Choroid plexus epithelial cell (primary cell): Measurements from ENCODE around the gene GPR35.
A peak's percentile ranks its signal among the peaks of the same experiment; 100 is the strongest.

Experiments used
- DNase-seq: peaks from one replicate; pipeline ENCODE4 v3.0.0-alpha.2; 2010; ENCODE audit warnings: low read depth
- H3K4me3 ChIP-seq: 2 replicates; pipeline ENCODE4 v1.5.1; 2011; ENCODE audit warnings: low read depth, mild to moderate bottlenecking, control low read depth, low read length, moderate library complexity
- CTCF ChIP-seq: conservative IDR thresholded peaks from 2 replicates; pipeline ENCODE4 v1.5.1; 2011; ENCODE audit warnings: low read depth, mild to moderate bottlenecking, control low read depth, inconsistent platforms, low read length, moderate library complexity

Gene GPR35

DNA sequence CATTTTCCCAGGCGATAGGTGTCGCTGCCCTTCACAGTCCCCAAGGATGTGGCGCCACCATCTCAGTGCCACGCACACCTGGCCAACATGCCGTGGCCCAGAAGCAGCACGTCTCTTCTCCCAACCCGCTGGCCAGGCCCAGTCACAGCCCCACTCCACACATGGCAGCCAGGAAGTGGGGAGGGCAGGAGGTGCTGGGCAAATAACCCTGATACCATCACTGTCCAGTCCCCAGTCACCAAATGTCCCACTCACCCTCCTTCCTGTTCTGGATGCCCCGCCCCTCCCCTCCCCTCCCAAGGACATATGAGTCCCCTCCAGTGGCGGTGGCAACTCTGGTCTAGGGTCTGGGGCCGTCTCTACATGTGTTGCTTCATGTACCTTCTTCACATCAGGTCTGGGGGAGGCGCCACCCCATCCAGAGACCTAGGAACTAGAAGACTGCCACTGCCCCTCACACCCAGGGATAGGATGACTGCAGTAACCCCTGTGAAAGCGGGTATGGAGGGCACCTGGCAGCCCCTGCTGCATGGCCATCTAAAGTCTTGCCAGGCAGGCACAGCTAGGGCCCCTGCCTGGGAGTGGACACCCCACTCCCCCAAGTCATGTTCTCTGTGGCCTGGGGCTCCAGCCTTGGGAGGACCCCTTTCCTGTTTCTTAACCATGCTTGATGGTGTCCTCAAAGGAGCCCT lies 46.1 kb upstream of the GPR35 start:
- TF ChIP-seq CTCF = no peak
- H3K4me3 ChIP-seq = no peak overlapping the region
- DNase-seq = no peak

GRCh38 chr2:240579771-240580614 lies 45.3 kb upstream of the GPR35 start:
- TF ChIP-seq CTCF = peak; percentile 6
- no peak overlapping the region for H3K4me3 ChIP-seq
- peak; percentile 87 for DNase-seq

DNA sequence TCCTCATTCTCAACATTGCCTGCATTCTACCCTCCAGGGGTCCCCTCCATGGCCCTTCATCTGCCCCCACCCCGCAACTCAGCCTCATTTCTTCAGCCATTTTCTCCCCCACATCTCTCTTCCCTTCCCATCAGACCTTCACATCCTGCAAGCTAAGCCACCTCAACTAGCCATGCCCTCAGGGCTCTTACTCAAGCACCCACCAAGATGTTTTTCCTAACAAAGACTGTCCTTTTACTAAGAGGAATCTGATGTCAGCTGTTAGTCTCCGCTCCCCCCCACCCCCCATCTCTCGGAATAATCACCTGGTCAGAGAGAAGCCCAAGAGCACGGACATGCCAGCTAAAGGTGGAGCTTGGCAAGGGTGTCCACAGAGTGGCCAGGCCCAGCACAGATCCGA lies 43.5 kb upstream of the GPR35 start:
- TF ChIP-seq CTCF = no peak
- DNase-seq = no peak
- no peak overlapping the region for H3K4me3 ChIP-seq

GRCh38 chr2:240582781-240583180 lies 42.5 kb upstream of the GPR35 start:
- no peak overlapping the region for H3K4me3 ChIP-seq
- peak; percentile 52 for DNase-seq

DNA sequence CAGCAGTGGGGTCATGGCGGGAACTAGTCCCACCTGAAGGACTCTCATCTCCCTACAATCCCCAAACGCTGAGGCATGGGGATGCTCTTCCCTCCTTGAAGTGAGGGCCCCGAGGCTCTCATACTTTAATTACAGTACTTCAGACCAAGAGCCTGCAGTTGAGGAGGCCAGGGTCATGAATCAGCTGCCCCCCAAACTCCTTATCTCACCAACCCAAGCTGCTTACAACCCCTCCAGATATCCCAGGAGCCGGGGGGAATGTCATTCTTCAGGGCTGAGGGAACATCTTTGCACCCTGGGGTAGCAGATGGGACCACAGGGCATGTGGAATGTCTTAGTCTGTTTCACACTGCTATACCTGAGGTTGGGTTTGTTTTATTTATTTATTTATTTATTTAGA lies 41.5 kb upstream of the GPR35 start:
- DNase-seq = no peak
- no peak for TF ChIP-seq CTCF
- no peak overlapping the region for H3K4me3 ChIP-seq

More at GRCh38 chr2:240582781-240583180, 42.5 kb upstream of the GPR35 start:
- TF ChIP-seq CTCF = no peak

- peak; percentile 39 for DNase-seq
- TF ChIP-seq CTCF = no peak
- peak overlapping the region; percentile 94 for H3K4me3 ChIP-seq
These were observed 40.7 kb upstream of the GPR35 start for GRCh38 chr2:240584486-240585031.
